Keratinocyte (primary cell): ENCODE data around the gene MLXIP. TPM values are rescaled to one million over a fixed set of nuclear protein-coding genes. Genes with fewer than 3 reads are reported as not detected.

Experiments
- DNase-seq: peaks from one replicate; pipeline ENCODE4 v3.0.0-alpha.2; 2011; ENCODE audit warnings: low read depth, missing footprints, low spot score
- FAIRE-seq: peaks from 2 replicates; lab custom pipeline; 2011; peaks lifted over from hg19 to GRCh38; lab: Jason Lieb, UNC
- H2AFZ ChIP-seq: 2 replicates; pipeline ENCODE4 v1.6.0; 2012; ENCODE audit warnings: low read length, control low read depth, inconsistent platforms; ENCODE audit not compliant: control insufficient read depth
- H3K27ac ChIP-seq: 2 replicates; pipeline ENCODE4 v1.5.1; 2011; ENCODE audit warnings: low read length; ENCODE audit not compliant: control insufficient read depth, insufficient read depth
- H3K27me3 ChIP-seq: 3 replicates; pipeline ENCODE4 v1.6.0; 2011; ENCODE audit warnings: low read length; ENCODE audit not compliant: control insufficient read depth, insufficient read depth; ENCODE audit errors: extremely low read depth
- H3K36me3 ChIP-seq, 2 experiments: 2 replicates in 1 of 2; 3 replicates in 1 of 2; pipeline ENCODE4 v1.5.1; 2011; ENCODE audit warnings: low read length in 2 of 2, mild to moderate bottlenecking in 1 of 2; ENCODE audit not compliant: control insufficient read depth in 2 of 2, insufficient read depth in 2 of 2; ENCODE audit errors: extremely low read depth in 1 of 2
- H3K4me1 ChIP-seq: 3 replicates; pipeline ENCODE4 v1.5.1; 2011; ENCODE audit warnings: low read length; ENCODE audit not compliant: control insufficient read depth, insufficient read depth; ENCODE audit errors: extremely low read depth
- H3K4me2 ChIP-seq: 3 replicates; pipeline ENCODE4 v1.6.0; 2011; ENCODE audit warnings: low read depth, low read length; ENCODE audit not compliant: control insufficient read depth, insufficient read depth; ENCODE audit errors: extremely low read depth
- H3K4me3 ChIP-seq, 3 experiments: fragments of 200-600 bp in 1 of 3; sonication (generic) in 1 of 3; 2 replicates in 2 of 3; 3 replicates in 1 of 3; pipeline ENCODE4 v1.5.1; 2011 to 2016; ENCODE audit warnings: low read length in 3 of 3, mild to moderate bottlenecking in 3 of 3, control low read depth in 2 of 3, inconsistent platforms in 1 of 3, low read depth in 1 of 3, mixed read lengths in 1 of 3, mixed run types in 1 of 3, moderate library complexity in 1 of 3; ENCODE audit not compliant: control insufficient read depth in 2 of 3, insufficient read depth in 2 of 3; ENCODE audit errors: extremely low read depth in 1 of 3
- H3K79me2 ChIP-seq: 2 replicates; pipeline ENCODE4 v1.6.0; 2012; ENCODE audit warnings: low read length; ENCODE audit not compliant: control insufficient read depth, insufficient read depth
- H3K9ac ChIP-seq: 3 replicates; pipeline ENCODE4 v1.6.0; 2011; ENCODE audit warnings: low read length; ENCODE audit not compliant: control insufficient read depth, insufficient read depth; ENCODE audit errors: extremely low read depth
- H3K9me1 ChIP-seq: 3 replicates; pipeline ENCODE4 v1.6.0; 2011; ENCODE audit warnings: low read length; ENCODE audit not compliant: control insufficient read depth, insufficient read depth; ENCODE audit errors: extremely low read depth
- H3K9me3 ChIP-seq: 2 replicates; pipeline ENCODE4 v1.5.1; 2012; ENCODE audit warnings: low read depth, low read length; ENCODE audit not compliant: control insufficient read depth
- H4K20me1 ChIP-seq: 3 replicates; pipeline ENCODE4 v1.6.0; 2011; ENCODE audit warnings: low read length; ENCODE audit not compliant: control insufficient read depth, insufficient read depth; ENCODE audit errors: extremely low read depth
- CTCF ChIP-seq, 3 experiments: IDR thresholded peaks in 1 of 3; conservative IDR thresholded peaks in 1 of 3; optimal IDR thresholded peaks in 1 of 3; 2 replicates in 2 of 3; 3 replicates in 1 of 3; pipeline versions ENCODE3 to v1.5.1; 2011; ENCODE audit warnings: low read length in 3 of 3, mild to moderate bottlenecking in 3 of 3, moderate library complexity in 2 of 3, control low read depth in 1 of 3, inconsistent platforms in 1 of 3; ENCODE audit not compliant: insufficient read depth in 2 of 3; ENCODE audit errors: extremely low read depth in 1 of 3
- EZH2 ChIP-seq: IDR thresholded peaks from one replicate; pipeline ENCODE4 v1.6.1; 2012; ENCODE audit warnings: inconsistent platforms, mild to moderate bottlenecking, low read length, moderate library complexity
- dilution Hi-C: fragments of 300-500 bp; cut with MboI; formaldehyde crosslinking; loops from one replicate; pipeline ENCODE4 v1.7.0; 2020; ENCODE audit warnings: low sequenced_read_pairs; ENCODE audit not compliant: extremely low pct_ligation_motif_present
- polyA plus RNA-seq, 5 experiments: library from polyadenylated mRNA; depleted of rRNA in 3 of 5; stranded (reverse) in 3 of 5; stranded (forward) in 1 of 5; unstranded in 1 of 5; fragments of >200 nt; gene quantifications; 1 replicate in 1 of 5; 2 replicates in 3 of 5; 3 replicates in 1 of 5; pipeline versions ENCODE4 v1.2.1 to v1.2.3, GENCODE V29; 2011 to 2012; ENCODE audit warnings: missing spikeins in 2 of 5, low read depth in 1 of 5, low replicate concordance in 1 of 5

Gene MLXIP
- polyA plus RNA-seq, 1 donor (not counting 4 experiments of a cell fraction or from before 2014, with no cell fraction given) = 5.5 TPM

DNA sequence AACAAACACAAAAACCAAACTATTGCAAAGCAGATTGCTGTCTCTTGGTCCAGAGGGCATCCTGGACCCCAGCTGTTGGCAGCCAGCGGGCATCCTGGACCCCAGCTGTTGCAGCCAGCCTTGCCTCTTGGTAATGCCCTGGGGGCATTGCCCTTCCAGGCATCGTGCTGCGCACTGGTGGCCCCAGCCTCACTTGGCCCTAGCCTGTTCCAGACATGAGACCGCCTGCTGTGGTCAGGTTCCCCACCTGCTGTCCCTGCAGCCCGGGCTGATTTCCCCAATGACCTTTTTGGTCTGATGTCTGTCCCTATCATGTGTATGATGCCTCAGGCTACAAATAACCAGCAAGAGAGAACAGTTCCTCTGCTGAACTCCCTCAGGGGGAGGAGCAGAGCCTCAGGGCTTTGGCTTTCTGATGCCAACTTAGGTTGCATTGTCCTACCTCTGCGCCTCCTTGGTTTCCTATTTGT, 20.8 kb downstream of the MLXIP start:
- Histone ChIP-seq H3K27me3 (no peaks in the 10 kb centered on the region), H3K9me3 (no peaks in the 10 kb centered on the region), H3K79me2 (peaks cover 68% of the 10 kb centered on the region), H2AFZ (no peak overlapping the region), H4K20me1 (peaks cover 2% of the 10 kb centered on the region), H3K9ac (no peak overlapping the region), H3K4me1 (peaks cover 49% of the 10 kb centered on the region), H3K9me1 (peaks cover 7% of the 10 kb centered on the region), H3K36me3 (peaks cover 0 to 6% of the 10 kb centered on the region in 2 experiments), H3K4me3 (no peak overlapping the region), H3K4me2 (peak overlapping the region; percentile 44), H3K27ac (no peak overlapping the region)
- DNase-seq = no peak
- dilution Hi-C loops = no loop called here
- no peak for FAIRE-seq
- TF ChIP-seq CTCF (optimal IDR thresholded peaks at IDR 0.05 in 1 of 3, IDR thresholded peaks at IDR 0.05 in 1 of 3, conservative IDR thresholded peaks at IDR 0.05 in 1 of 3; ENCODE audit: extremely low read depth in 1 of 3, insufficient read depth in 2 of 3, low read length in 3 of 3) (no peak), EZH2 (no peak)

DNA sequence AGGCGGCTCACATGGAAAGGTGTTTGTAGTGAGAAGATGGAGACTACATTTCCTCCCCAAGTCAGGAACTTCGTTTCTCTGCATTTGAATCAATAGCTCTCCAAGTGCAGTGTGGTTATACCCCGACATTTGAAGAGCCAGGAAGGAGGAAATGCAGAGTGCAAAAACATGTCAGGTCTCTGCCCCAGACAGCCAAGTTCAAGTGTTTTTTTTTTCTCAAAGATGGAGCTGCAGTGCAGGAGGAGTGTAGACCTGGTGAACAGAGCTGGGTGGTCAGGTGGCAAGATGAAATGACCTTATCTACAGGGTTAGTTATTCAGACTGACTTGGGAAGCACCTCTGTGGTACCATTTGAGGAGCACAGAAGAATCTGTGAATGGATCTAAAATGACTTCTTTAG, 21.3 kb downstream of the MLXIP start:
- Histone ChIP-seq H2AFZ (no peak overlapping the region), H3K27me3 (no peaks in the 10 kb centered on the region), H3K4me3 (no peak overlapping the region), H3K4me2 (peak overlapping the region; percentile 44), H3K27ac (peak overlapping the region; percentile 5), H3K79me2 (peaks cover 66% of the 10 kb centered on the region), H3K36me3 (peaks cover 0 to 6% of the 10 kb centered on the region in 2 experiments), H3K9me3 (no peaks in the 10 kb centered on the region), H3K9me1 (peaks cover 4% of the 10 kb centered on the region), H3K4me1 (peaks cover 43% of the 10 kb centered on the region), H3K9ac (no peak overlapping the region), H4K20me1 (peaks cover 2% of the 10 kb centered on the region)
- DNase-seq = no peak
- TF ChIP-seq EZH2 (no peak), CTCF (optimal IDR thresholded peaks at IDR 0.05 in 1 of 3, IDR thresholded peaks at IDR 0.05 in 1 of 3, conservative IDR thresholded peaks at IDR 0.05 in 1 of 3; ENCODE audit: extremely low read depth in 1 of 3, insufficient read depth in 2 of 3, low read length in 3 of 3) (no peak)
- FAIRE-seq = no peak
- dilution Hi-C loops = no loop called here
